MCF 10A (cell line): ENCODE data around the gene GLB1L3. TPM values are rescaled to one million over a fixed set of nuclear protein-coding genes. Genes with fewer than 3 reads are reported as not detected.

Source experiments
- BruUV-seq: library from RNA; stranded (reverse); fragments of 400-500 nt; replicated peaks from 2 replicates; lab custom pipeline; 2021; lab: Mats Ljungman, UMichigan
- CTCF ChIA-PET: fragments of 300-600 bp; sonication (Branson Sonifier 250); formaldehyde crosslinking; extraction: SDS; loops from one replicate; lab custom pipeline; 2021; ENCODE audit warnings: antibody characterized with exemption, inconsistent platforms; lab: Yijun Ruan, JAX
- POLR2A ChIA-PET: fragments of 300-600, 350-650 bp; sonication (Branson Sonifier 250); formaldehyde crosslinking; extraction: SDS; loops from one replicate; lab custom pipeline; 2020; ENCODE audit warnings: antibody characterized with exemption, inconsistent platforms; lab: Yijun Ruan, JAX
- DNase-seq: peaks from one replicate; pipeline ENCODE4 v3.0.0-alpha.2; 2018; ENCODE audit not compliant: unreplicated experiment
- H3K27ac Mint-ChIP-seq: one replicate; pipeline ENCODE4 v1.8.0; 2022; ENCODE audit warnings: mild to moderate bottlenecking, low read depth, mixed read lengths; ENCODE audit not compliant: unreplicated experiment
- H3K27me3 Mint-ChIP-seq: one replicate; pipeline ENCODE4 v1.8.0; 2022; ENCODE audit warnings: mixed read lengths; ENCODE audit not compliant: insufficient read depth, unreplicated experiment
- H3K36me3 Mint-ChIP-seq: one replicate; pipeline ENCODE4 v1.8.0; 2022; ENCODE audit warnings: mild to moderate bottlenecking, moderate library complexity, mixed read lengths; ENCODE audit not compliant: insufficient read depth, unreplicated experiment
- H3K4me1 Mint-ChIP-seq: one replicate; pipeline ENCODE4 v1.8.0; 2022; ENCODE audit warnings: mixed read lengths; ENCODE audit not compliant: insufficient read depth, unreplicated experiment
- H3K4me3 Mint-ChIP-seq: one replicate; pipeline ENCODE4 v1.8.0; 2022; ENCODE audit warnings: mild to moderate bottlenecking, moderate library complexity, mixed read lengths; ENCODE audit not compliant: unreplicated experiment
- H3K9me3 Mint-ChIP-seq: one replicate; pipeline ENCODE4 v1.8.0; 2022; ENCODE audit warnings: mixed read lengths; ENCODE audit not compliant: unreplicated experiment
- CTCF ChIP-seq: fragments of 200-600 bp; IDR thresholded peaks from one replicate; pipeline ENCODE4 v1.8.0; 2022; ENCODE audit warnings: antibody characterized with exemption, mild to moderate bottlenecking; ENCODE audit not compliant: unreplicated experiment
- intact Hi-C: fragments of 100-400 bp; cut with micrococcal nuclease; formaldehyde crosslinking; loops from 2 replicates; pipeline ENCODE4 v1.14.1; 2022
- total RNA-seq: library from RNA; stranded (reverse); gene quantifications from 2 replicates; pipeline ENCODE4 v1.2.3, GENCODE V29; 2022

Gene GLB1L3
- total RNA-seq, 1 experiment from 2014 or later = not detected

- H3K4me1 Mint-ChIP-seq = no peaks in the 10 kb centered on the region
- no peaks in the 10 kb centered on the region for H3K27me3 Mint-ChIP-seq
- no TSS peak for BruUV-seq
- H3K4me3 Mint-ChIP-seq = no peak overlapping the region
- H3K36me3 Mint-ChIP-seq = no peaks in the 10 kb centered on the region
- POLR2A ChIA-PET = no interaction called here
- no peak for TF ChIP-seq CTCF
- no peak overlapping the region for H3K27ac Mint-ChIP-seq
- H3K9me3 Mint-ChIP-seq = no peaks in the 10 kb centered on the region
- no peak for DNase-seq
- CTCF ChIA-PET = no interaction called here
- intact Hi-C loops = no loop called here
Observed at GRCh38 chr11:134346976-134347350, 70.8 kb downstream of the GLB1L3 start.

GRCh38 chr11:134347441-134347840 lies 71.3 kb downstream of the GLB1L3 start:
- ChIA-PET CTCF (no interaction called here), POLR2A (no interaction called here)
- H3K27me3 Mint-ChIP-seq = no peaks in the 10 kb centered on the region
- DNase-seq = no peak
- no peak for TF ChIP-seq CTCF
- H3K4me1 Mint-ChIP-seq = no peaks in the 10 kb centered on the region
- H3K27ac Mint-ChIP-seq = no peak overlapping the region
- intact Hi-C loops = no loop called here
- no peaks in the 10 kb centered on the region for H3K9me3 Mint-ChIP-seq
- H3K36me3 Mint-ChIP-seq = no peaks in the 10 kb centered on the region
- H3K4me3 Mint-ChIP-seq = no peak overlapping the region
- no TSS peak for BruUV-seq

- H3K9me3 Mint-ChIP-seq = no peaks in the 10 kb centered on the region
- no peak overlapping the region for H3K27ac Mint-ChIP-seq
- TF ChIP-seq CTCF = no peak
- intact Hi-C loops = no loop called here
- H3K4me1 Mint-ChIP-seq = no peaks in the 10 kb centered on the region
- no TSS peak for BruUV-seq
- no peaks in the 10 kb centered on the region for H3K36me3 Mint-ChIP-seq
- POLR2A ChIA-PET = no interaction called here
- no peaks in the 10 kb centered on the region for H3K27me3 Mint-ChIP-seq
- no peak overlapping the region for H3K4me3 Mint-ChIP-seq
- DNase-seq = no peak
- CTCF ChIA-PET = interaction anchor here (1.3 kb wide), 1 partner anchor 11 kb away, joined by 4 read pairs; no protein-coding TSS in a partner anchor
Observed at GRCh38 chr11:134349109-134349801, 73.1 kb downstream of the GLB1L3 start.

GRCh38 chr11:134349802-134350355 lies 73.7 kb downstream of the GLB1L3 start:
- intact Hi-C loops = no loop called here
- BruUV-seq = no TSS peak
- H3K4me3 Mint-ChIP-seq = no peak overlapping the region
- H3K9me3 Mint-ChIP-seq = no peaks in the 10 kb centered on the region
- H3K27me3 Mint-ChIP-seq = no peaks in the 10 kb centered on the region
- TF ChIP-seq CTCF = no peak
- no peak for DNase-seq
- H3K27ac Mint-ChIP-seq = no peak overlapping the region
- no peaks in the 10 kb centered on the region for H3K36me3 Mint-ChIP-seq
- no peaks in the 10 kb centered on the region for H3K4me1 Mint-ChIP-seq
- ChIA-PET POLR2A (no interaction called here), CTCF (interaction anchor here (0.8 to 1.3 kb wide), 3 partner anchors 10 to 724 kb away, joined by 3 to 4 read pairs (median 4); no protein-coding TSS in a partner anchor)
